ENCODE data around the gene KRTAP9-1.
"Not testable (repeated sequence)": the region's sequence is repeated elsewhere in the genome, so short reads cannot be mapped to it uniquely, and the experiment has no call there.

KRTAP9-1 gene

GRCh38 chr17:41184480-41184961 lies 5.2 kb upstream of the KRTAP9-1 start, which contains the start of gene KRTAP4-1:
Gene KRTAP4-1 (minus strand): TSS chr17:41184911. CDS start chr17:41184854, 57 bp downstream.
- DNase-seq: no peak

DNA sequence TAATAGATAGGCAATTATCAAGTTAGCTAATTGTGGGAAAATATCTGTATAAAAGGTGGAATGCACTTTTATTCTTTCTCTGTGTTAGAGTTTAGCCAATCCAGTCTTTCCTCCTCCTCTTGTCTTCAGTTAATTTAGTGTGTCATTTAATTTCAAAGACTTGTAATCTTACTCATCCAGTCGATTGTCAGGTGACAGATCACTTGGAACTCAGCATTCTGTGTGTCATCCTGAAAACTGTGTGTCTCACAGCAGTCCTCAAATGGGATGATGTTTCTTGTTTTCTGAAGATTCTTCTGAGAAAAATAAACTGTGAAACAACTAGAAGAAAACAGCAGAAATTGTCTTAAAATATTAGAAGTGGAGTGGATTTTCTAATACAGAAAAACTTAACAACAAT lies 4.7 kb upstream of the KRTAP9-1 start:
- no peak for DNase-seq

DNA sequence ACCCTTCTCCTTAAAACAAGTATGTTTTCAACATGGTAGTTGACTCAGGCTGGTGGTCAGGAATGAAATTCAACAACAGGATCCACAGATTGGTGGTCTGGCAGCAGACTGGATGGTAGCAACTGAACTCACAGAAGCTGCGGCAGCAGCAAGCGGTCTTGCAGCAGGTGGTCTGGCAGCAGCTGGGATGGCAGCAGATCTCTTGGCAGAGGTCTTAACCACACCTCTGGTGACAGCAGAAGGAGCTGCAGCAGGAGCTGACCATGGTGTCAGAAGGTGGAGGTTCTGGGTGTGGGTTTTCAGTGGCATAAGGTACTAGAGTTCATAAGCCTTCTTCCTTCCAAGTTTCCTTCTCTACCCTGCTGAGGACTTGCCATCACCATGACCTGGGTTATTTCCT lies 2.8 kb upstream of the KRTAP9-1 start:
- DNase-seq: no peak

DNA sequence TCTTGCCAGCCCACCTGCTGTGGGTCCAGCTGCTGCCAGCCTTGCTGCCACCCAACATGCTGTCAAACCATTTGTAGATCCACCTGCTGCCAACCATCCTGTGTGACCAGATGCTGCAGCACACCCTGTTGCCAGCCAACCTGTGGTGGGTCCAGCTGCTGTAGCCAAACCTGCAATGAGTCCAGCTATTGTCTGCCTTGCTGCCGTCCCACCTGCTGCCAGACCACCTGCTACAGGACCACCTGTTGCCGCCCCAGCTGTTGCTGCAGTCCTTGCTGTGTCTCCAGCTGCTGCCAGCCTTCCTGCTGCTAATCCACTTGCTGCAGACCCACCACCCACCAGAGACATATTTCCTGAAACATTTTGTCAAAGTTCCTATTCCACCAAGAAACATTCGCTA lies 641 bp downstream of the KRTAP9-1 start:
- DNase-seq: no peak

GRCh38 chr17:41196068-41196467 lies 6.4 kb downstream of the KRTAP9-1 start:
- no peak for DNase-seq

- DNase-seq: no peak
Observed at GRCh38 chr17:41199421-41200078, 9.9 kb downstream of the KRTAP9-1 start.

- DNase-seq: no peak
Observed at GRCh38 chr17:41211845-41212466, 22.3 kb downstream of the KRTAP9-1 start.

DNA sequence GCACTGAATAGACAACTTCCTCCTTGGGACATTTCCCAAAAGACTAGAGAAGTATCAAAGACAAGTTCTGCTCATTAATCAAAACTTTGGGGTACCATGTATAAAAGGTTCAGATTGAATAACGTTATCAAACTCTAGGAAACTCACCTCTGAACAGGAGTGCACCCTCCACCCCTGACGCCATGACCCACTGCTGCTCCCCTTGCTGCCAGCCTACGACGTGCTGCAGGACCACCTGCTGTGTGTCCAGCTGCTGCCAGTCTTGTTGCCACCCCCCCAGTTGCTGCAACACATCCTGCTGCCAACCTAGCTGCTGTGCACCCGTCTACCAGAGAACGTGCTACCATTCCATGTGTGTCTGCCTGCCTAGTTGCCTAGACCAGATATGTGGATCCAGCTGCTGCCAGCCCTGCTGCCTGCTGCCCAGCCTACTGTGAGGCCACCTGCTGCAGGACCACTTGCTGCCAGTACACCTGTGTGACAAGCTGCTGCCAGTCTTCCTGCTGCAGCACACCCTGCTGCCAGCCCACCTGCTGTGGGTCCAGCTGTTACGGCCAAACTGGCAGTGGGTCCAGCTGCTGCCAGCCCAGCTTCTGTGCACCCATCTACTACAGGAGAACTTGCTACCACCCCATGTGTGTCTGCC lies 23.0 kb downstream of the KRTAP9-1 start:
- no peak for DNase-seq

DNA sequence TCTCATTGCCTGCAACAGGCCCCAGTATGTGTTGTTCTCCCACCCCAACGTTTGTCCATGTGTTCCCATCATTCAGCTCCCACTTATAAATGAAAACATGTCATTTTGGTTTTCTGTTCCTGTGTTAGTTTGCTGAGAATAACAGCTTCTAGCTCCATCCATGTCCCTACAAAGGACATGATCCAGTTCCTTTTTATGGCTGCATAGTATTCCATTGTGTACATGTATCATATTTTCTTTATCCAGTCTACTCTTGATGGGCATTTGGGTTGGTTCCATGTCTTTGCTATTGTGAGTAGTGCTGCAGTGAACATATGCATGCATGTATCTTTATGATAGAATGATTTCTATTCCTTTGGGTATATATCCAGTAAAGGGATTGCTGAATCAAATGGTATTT lies 26.0 kb downstream of the KRTAP9-1 start:
- no peak for DNase-seq

DNA sequence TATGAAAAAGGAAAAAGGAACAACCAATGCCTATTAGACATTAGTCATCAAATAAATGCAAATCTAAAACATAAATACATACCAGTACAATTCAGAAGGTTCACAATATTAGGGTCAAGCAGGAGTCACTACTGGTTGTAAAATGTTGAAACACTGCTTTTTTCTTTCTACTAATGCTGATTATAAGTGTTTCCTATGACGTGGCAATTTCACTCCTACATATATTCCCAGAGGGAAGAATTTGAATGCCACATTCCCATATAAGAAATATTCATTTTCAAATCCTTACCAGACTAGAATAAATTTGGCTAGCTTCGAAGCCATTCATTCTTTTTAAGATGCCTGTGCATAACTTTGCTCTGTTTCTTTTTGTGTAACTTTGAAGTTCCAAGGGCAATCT lies 34.1 kb downstream of the KRTAP9-1 start:
- no peak for DNase-seq

GRCh38 chr17:41226051-41226450 lies 36.4 kb downstream of the KRTAP9-1 start:
- no peak for DNase-seq

- DNase-seq: not testable (repeated sequence)
Observed at GRCh38 chr17:41226598-41227095, 37.0 kb downstream of the KRTAP9-1 start, which contains the start of gene KRTAP9-2. Gene KRTAP9-2 (plus strand): TSS chr17:41226648. CDS start chr17:41226655, 7 bp downstream.

GRCh38 chr17:41230094-41230493 lies 40.4 kb downstream of the KRTAP9-1 start:
- no peak for DNase-seq

GRCh38 chr17:41231731-41232130 lies 42.0 kb downstream of the KRTAP9-1 start:
- no peak for DNase-seq

DNA sequence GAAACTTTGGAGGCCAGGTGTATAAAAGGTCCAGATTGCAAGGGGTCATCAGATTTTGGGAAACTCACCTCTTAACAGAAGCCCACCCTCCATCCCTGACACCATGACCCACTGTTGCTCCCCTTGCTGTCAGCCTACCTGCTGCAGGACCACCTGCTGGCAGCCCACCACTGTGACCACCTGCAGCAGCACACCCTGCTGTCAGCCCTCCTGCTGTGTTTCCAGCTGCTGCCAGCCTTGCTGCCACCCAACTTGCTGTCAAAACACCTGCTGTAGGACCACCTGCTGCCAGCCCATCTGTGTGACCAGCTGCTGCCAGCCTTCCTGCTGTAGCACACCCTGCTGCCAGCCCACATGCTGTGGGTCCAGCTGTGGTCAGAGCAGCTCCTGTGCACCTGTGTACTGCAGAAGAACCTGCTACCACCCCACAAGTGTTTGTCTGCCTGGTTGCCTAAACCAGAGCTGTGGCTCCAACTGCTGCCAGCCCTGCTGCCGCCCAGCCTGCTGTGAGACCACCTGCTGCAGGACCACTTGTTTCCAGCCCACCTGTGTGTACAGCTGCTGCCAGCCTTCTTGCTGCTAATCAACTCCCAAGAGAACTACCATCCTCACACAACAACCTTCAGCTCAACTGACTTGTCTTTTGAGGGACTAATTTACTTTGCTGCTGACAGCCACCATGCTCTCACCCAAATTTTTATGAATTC lies 42.9 kb downstream of the KRTAP9-1 start, which contains the start of gene KRTAP9-3:
TSS of gene KRTAP9-3 (plus strand) at position 51 of the 707 bp plus-strand sequence. CDS start at position 104, 53 bp downstream.
- not testable (repeated sequence) for DNase-seq

- DNase-seq: not testable (repeated sequence)
Observed at GRCh38 chr17:41237116-41237515, 47.4 kb downstream of the KRTAP9-1 start.

DNA sequence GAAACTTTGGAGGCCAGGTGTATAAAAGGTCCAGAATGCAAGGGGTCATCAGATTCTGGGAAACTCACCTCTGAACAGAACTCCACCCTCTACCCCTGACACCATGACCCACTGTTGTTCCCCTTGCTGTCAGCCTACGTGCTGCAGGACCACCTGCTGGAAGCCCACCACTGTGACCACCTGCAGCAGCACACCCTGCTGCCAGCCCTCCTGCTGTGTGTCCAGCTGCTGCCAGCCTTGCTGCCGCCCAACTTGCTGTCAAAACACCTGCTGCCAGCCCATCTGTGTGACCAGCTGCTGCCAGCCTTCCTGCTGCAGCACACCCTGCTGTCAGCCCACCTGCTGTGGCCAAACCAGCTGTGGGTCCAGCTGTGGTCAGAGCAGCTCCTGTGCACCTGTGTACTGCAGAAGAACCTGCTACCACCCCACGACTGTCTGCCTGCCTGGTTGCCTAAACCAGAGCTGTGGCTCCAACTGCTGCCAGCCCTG lies 48.3 kb downstream of the KRTAP9-1 start, which contains the start of gene KRTAP9-8:
TSS of gene KRTAP9-8 (plus strand) at position 51 of the 489 bp plus-strand sequence. CDS start at position 104, 53 bp downstream.
- DNase-seq: not testable (repeated sequence)

Measured in stimulated activated CD4-positive, alpha-beta T cell treated with anti-CD3 and anti-CD28 coated beads, Interleukin-2, amount 100 ng/mL, for 24 hours (primary cell).